Umbilical cord (tissue), 2 donors: ENCODE results near the gene SMG6. TPM values are rescaled to one million over a fixed set of nuclear protein-coding genes. Genes with fewer than 3 reads are reported as not detected.
"Not testable (repeated sequence)": the region's sequence is repeated elsewhere in the genome, so short reads cannot be mapped to it uniquely, and the experiment has no call there.

Source experiments
- DNase-seq: peaks from one replicate; pipeline ENCODE4 v3.0.0-alpha.2; 2015; ENCODE audit warnings: low spot score
- total RNA-seq: library from RNA; depleted of rRNA; stranded (reverse); fragments of >200 nt; gene quantifications from one replicate; pipeline ENCODE4 v1.2.3, GENCODE V29; 2014; ENCODE audit warnings: low replicate concordance; ENCODE audit not compliant: insufficient read depth

Gene SMG6
- total RNA-seq, 1 donor from 2014 or later = 29.1 TPM

DNA sequence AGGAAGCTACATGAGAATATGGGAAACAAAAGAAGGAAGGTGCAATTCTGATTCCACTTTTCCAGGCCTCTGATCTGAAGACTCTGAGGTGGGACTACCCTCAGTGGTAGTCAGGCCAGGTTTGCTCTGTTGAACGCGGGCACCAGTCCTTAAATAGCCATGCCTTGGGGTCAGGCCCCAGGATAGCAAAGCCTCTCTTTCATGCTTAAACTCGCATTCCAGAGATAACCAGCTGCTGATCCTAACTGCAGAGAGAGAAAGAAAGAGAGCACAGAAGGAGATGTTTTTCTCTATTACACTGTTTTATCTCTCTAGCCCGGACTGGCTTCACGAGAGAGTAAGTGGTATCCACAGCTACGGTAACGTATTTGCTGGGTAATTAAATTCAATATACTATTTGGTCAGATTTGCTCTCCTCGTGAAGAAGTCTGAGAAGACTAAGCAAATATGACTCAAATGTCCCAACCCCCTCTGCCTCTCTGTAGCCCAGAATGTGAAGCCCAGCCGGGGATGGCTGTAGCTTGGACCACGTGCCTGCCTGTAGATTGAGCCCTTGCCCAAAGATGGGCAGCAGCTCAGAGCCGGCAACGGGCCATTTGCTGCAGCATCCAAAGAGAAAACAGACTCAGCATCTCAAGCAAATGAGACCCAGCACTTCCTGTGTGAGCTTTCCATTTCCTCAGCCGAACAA is 122.2 kb downstream of the SMG6 start:
- DNase-seq = peak; percentile 94

DNA sequence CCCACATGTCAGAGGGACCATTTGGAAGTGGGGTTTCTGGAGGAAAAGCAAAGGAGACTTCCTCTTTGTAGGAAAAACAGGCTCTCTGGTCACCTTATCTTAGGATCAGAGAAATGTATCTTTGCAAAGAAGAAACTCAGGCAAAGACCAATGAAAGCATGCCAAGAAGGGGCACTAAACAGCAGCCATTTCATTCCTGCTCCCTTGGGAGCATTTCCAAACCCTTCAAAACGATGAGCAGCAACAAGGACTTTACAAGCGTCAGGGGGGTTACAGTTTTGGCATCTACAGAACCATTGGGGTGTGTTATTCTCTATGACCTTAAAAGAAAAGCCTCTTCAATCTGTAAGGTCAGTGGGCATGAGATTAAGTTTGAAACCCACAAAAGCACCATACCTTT is 122.8 kb downstream of the SMG6 start:
- DNase-seq = peak; percentile 34

- peak; percentile 96 for DNase-seq
These were observed 123.8 kb downstream of the SMG6 start for GRCh38 chr17:2179615-2180295.

DNA sequence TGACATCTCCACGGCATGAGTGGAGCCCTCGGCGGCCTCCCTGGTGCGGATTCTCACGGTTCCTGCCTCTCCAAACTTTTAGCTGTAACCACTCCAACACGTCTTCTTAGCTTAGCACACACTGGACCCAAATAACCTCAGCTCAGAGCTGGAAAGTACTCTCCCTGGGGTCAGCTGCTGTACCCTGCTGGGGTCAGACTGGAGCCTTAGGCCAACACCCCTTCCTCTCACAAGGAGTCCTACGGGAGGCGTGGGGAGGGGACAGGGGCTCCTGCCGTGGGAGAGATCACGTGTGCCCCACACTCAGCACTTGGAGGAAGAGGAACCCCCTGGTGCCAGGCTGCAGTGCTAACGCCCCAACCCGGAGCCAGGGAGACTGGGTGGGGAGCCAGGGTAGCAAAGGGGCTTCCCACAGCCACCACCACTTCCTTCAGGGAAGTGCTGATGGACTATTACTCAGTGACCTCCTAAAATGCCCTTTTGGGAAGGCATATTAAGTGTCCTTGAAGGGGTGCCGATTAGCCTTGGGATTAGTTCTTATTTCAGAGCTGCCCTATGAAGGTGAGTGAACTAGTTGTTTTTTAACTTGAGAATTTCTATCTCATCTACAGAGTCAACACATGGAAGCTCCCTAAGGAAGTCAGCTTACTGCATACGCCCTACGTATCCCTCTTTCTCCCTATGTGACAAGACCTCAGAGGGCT is 124.6 kb downstream of the SMG6 start:
- no peak for DNase-seq

DNA sequence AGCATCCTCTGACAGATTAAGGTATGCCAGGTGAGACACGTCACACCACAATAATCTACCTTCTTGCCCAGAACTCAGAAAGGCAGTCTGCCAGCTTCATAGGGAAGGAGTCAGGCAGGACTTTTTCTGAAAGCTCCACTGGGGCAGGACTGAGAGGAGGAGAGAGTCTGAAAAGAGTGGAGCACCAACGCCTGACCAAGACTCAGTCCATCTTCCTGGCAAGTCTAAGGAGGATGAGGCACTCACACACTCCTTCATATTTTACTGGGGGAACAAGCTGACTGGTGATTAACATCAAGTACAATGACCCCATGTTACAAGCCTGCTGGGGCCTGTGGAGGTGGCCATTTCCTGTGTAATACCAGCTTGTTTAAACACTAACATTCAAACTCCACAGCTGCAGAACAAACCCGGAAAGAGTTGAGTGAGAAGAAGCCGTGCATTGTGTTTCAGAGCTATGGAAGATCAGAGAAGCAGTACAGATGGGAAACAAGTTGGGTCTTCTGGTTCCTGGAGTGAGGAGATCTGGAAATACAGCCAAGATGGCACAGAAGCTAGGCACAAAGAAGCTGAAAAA is 126.3 kb downstream of the SMG6 start:
- DNase-seq = no peak

DNA sequence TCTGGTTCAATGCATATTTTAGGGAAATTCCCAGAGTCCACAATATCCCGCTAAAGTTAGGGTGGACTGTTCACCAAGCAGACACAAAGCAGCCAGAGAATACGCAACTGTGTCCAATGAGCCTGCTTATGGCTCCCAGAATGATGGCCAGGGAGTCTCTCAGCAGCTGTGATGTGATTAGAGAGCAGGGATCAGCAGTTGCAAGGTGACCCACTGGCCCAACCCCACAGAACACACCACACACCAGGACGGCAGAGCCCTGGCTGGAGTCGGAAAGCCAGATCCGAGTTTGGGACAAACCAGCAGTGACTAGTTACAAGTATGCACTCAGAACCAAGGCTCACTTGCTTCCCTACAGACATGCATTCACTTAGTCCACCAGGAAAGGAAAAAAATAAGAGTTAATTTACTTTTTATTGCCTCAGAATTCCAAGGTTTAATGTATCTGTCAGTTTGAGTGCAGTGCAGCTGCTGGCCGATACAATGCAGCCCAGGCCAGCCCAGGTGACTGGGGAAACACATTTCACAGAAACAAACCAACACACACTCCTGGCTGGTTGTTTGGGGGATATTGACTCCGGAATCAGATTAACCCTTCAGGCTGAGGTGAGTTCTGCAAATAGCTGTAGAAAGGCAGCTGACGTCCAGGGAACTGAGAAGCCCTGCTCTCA is 127.0 kb downstream of the SMG6 start:
- no peak for DNase-seq

DNA sequence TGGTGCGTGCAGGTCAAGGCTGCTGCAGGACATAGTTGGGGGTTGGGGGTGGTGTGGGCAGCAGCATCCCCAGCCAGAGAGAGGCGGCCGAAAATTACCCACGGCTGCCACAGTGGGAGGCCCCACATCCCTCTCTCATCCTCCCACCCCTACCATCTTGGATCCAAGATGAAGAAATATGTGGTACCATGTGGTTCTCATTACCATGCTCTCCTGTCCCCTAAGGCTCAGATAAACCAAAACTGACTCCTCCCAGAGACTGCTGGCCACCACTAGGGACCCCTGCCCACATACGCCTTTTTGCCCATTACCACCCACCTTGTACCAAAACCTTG is 128.3 kb downstream of the SMG6 start:
- DNase-seq = no peak

- DNase-seq = peak; percentile 93
These were observed 128.9 kb downstream of the SMG6 start for GRCh38 chr17:2174468-2175293.

DNA sequence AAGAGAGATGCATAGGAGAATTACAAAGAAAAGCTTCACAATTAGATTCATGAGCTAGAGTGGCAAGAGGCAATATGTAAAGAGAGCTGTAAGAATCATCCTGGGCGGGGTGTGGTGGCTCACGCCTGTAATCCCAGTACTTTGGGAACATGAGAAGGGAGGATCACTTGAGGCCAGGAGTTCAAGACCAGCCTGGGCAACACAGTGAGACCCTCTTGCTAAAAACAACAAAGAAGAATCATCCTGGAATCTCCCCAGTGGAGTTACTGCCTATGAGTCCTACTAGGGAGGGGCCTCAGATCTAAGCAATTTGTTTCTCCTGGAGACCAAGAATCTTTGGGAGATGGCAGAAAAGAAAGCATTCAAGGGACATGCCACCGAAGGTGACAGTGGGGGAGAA is 129.6 kb downstream of the SMG6 start:
- DNase-seq = peak; percentile 62

- DNase-seq = peak; percentile 50
These were observed 130.6 kb downstream of the SMG6 start for GRCh38 chr17:2172999-2173398.

DNA sequence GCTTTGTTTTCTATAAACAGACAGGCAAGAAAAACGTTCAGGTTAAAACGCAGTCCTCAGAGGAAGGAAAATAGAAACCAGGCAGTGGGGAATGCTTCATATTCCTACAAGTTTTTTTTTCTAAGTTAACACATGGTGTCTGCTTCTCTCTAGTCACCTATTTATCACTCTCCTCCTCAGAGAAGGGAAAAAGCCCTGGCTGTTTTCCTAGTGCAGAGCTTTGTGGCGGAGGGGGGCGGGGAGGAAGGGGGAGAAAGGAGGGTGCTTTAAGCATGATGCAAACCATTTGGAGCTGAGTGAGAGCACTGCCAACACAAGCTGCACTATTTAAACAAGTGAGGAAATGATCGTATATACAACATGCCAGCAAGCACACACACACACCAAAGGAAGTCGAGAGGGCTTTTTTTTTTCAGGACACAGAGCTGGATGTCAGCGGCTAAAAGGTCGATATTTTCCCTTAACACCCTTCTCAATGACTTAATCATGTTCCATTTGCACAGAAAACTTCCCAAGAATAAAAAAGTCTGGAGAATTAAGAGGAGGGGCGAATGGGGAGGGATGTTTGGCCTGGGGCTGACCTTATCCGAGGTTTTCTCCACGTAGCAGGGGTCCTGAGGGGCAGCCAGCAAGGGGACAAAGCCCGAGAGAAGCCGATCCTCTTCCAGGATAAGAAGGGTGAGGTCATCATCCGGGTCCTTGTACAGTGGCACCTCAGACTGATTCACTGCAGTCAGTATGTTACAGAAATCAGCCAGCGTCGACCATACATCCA is 131.3 kb downstream of the SMG6 start:
- peak; percentile 98 for DNase-seq

GRCh38 chr17:2171702-2172076 is 131.9 kb downstream of the SMG6 start:
- DNase-seq = no peak

DNA sequence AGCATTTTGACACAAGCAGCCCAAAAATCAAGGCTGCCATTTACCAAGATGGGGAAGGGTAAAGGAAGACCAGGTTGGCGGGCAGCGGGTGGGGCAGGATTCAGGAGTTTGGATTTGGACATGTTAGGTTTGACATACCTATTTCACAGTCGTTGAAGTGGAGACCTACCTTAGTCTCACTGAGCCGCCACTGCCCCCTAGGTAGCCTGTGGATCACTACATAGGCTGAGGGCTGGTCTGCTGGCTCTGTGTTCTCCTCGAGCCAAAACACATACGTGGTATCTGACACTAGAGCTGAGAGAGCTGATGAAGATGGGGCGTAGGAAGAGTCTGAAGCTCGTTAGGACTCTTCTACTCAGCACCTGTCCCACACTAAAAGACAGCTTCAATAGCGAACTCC is 133.6 kb downstream of the SMG6 start:
- no peak for DNase-seq

DNA sequence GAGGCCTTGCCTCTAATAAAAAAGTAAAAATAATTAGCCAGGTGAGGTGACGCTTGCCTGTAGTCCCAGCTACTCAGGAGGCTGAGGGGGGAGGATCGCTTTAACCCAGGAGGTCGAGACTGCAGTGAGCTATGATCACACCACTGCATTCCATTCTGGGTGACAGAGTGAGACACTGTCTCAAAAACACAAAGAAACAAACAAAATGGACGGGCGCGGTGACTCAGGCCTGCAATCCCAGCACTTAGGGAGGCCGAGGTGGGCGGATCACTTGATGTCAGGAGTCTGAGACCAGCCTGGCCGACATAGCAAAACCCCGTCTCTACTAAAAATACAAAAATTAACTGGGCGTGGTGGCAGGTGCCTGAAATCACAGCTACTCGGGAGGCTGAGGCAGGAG is 137.9 kb downstream of the SMG6 start:
- not testable (repeated sequence) for DNase-seq

GRCh38 chr17:2158396-2158780 is 145.2 kb downstream of the SMG6 start:
- no peak for DNase-seq

DNA sequence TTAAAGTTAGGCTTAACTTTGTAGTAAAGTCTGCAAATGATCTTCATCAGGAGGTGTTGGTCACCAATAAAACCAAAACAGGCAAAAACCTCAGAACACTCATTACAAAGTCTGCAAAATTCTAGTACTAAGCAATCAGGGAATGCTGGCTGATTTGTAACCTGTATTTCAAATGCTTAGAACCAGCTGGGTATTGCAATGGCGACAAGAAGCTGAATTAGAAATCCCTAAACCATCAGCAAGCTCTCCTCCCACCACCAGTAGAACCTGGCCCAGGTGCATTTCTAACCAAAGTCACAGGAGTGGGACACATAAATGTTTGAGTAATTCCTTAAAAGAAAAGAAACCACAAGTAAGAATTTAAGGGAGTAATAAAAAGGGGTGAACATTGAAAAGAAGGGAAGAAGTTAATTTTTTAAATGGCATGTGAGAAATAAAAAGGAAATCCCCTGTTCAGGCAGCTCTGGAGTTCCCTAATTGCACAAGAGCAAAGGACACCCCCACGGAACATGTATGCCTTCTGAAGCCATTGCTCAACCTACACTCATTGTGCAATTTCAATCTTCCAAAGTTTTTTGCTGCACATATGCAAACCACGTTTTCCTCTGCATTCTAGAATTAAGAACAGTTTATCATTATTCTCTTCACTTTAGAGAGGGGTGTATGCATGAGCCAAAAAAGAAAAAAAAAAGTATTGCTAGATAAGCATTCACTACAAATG is 145.8 kb downstream of the SMG6 start:
- peak; percentile 92 for DNase-seq

DNA sequence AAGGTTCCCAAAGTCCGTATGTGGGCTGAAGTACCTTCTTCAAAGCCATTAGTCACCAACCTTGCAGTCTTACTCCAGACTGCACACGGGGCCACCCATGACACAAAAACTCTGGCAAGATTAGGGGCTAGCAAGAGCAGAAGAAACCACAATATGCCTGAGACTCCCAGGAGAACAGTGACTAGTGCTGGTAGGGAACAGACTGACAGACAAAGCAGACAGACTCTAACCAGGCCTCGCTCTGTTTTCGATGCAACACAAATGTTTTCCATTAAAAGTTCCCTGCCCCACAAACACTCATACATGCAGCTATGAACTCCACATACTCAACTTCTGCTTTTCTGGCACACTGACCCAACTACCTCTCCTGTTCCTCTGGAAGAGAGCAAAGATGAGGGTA is 146.5 kb downstream of the SMG6 start:
- peak; percentile 42 for DNase-seq

DNA sequence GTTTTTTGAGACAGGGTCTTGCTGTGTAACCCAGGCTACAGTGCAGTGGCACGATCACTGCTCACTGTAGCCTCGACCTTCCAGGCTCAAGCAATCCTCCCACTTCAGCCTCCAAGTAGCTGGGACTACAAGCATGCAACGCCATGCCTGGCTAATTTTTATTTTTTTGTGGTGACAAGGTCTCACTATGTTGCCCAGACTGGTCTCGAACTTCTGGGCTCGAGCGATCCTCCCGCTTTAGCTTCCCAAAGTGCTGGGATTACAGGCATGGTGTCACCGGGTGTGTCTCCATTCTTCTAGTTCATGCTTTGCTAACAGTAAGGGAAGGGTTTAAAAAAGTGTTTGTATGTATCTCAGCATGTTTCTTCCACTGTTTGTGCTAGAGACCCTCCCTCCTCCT is 146.9 kb downstream of the SMG6 start:
- DNase-seq = no peak

DNA sequence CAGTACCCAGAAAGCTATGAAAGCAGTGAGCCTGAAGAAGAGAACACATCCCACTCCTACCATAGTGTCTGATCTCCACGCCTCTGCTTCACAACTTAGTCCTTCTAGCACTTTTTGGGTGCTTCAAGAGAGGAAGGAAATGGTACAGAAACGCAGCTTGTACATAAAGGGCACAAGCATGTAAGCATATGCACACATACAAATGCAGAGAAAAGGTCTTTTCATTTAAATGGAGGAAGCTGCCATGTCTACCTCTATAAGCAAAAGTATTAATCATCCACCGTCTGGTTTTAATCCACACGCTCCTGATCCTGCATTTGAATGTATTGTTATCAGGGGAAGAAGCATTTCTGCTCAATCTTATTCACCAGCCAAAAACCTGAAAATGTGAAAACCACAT is 148.0 kb downstream of the SMG6 start:
- no peak for DNase-seq
